ENCODE results near the gene PRPF31.

GRCh38 chr19:54159352-54160181 is 44.0 kb downstream of the PRPF31 start, which contains the start of gene LENG1:
- TF ChIP-seq CTCF (conservative IDR thresholded peaks at IDR 0.05; ENCODE audit: low read depth, low read length) (peak; percentile 53), EZH2 (IDR thresholded peaks at IDR 0.05; ENCODE audit: borderline replicate concordance, low read depth, low read length, poor library complexity, severe bottlenecking) (no peak)

All from A673 (cell line).